Hepatocyte (in vitro differentiated cells): ENCODE results near the gene WDR62. TPM values are rescaled to one million over a fixed set of nuclear protein-coding genes. Genes with fewer than 3 reads are reported as not detected.

Source experiments
- DNase-seq: peaks from one replicate; pipeline ENCODE4 v3.0.0-alpha.2; 2016; ENCODE audit warnings: low spot score
- H2AFZ ChIP-seq: fragments of 200-600 bp; sonication (generic); 2 replicates; pipeline ENCODE4 v1.6.0; 2016; ENCODE audit warnings: antibody characterized with exemption, mild to moderate bottlenecking
- H3K27ac ChIP-seq: fragments of 200-600 bp; sonication (generic); 2 replicates; pipeline ENCODE4 v1.5.1; 2016; ENCODE audit warnings: mild to moderate bottlenecking
- H3K27me3 ChIP-seq: fragments of 200-600 bp; sonication (generic); 2 replicates; pipeline ENCODE4 v1.6.1; 2016
- H3K36me3 ChIP-seq: fragments of 200-600 bp; sonication (generic); replicated peaks from 2 replicates; pipeline ENCODE4 v1.5.1; 2016; ENCODE audit warnings: low read depth; ENCODE audit not compliant: insufficient read depth
- H3K4me1 ChIP-seq: fragments of 200-600 bp; sonication (generic); 2 replicates; pipeline ENCODE4 v1.5.1; 2016; ENCODE audit warnings: mild to moderate bottlenecking, moderate library complexity; ENCODE audit not compliant: insufficient read depth
- H3K4me2 ChIP-seq: fragments of 200-600 bp; sonication (generic); 2 replicates; pipeline ENCODE4 v1.6.0; 2016
- H3K4me3 ChIP-seq: fragments of 200-600 bp; sonication (generic); 2 replicates; pipeline ENCODE4 v1.5.1; 2016; ENCODE audit warnings: mild to moderate bottlenecking
- H3K79me2 ChIP-seq: fragments of 200-600 bp; sonication (generic); 2 replicates; pipeline ENCODE4 v1.6.0; 2017; ENCODE audit warnings: mild to moderate bottlenecking
- H3K9me2 ChIP-seq: fragments of 200-600 bp; sonication (generic); replicated peaks from 2 replicates; pipeline ENCODE4 v1.6.0; 2017; ENCODE audit warnings: mild to moderate bottlenecking; ENCODE audit not compliant: insufficient read depth
- H3K9me3 ChIP-seq: fragments of 200-600 bp; sonication (generic); 2 replicates; pipeline ENCODE4 v1.5.1; 2016; ENCODE audit warnings: low read depth, mild to moderate bottlenecking
- H4K20me1 ChIP-seq: fragments of 200-600 bp; sonication (generic); 2 replicates; pipeline ENCODE4 v1.6.0; 2016; ENCODE audit warnings: mild to moderate bottlenecking; ENCODE audit not compliant: insufficient read depth, poor library complexity, severe bottlenecking
- EZH2 ChIP-seq: fragments of 200-600 bp; sonication (generic); IDR thresholded peaks from 2 replicates; pipeline ENCODE4 v1.6.1; 2016; ENCODE audit warnings: antibody characterized with exemption, mild to moderate bottlenecking, borderline replicate concordance
- EZH2phosphoT487 ChIP-seq: fragments of 200-600 bp; sonication (generic); IDR thresholded peaks from one replicate; pipeline ENCODE4 v1.6.1; 2018; ENCODE audit warnings: antibody characterized with exemption, mild to moderate bottlenecking, low read depth, moderate library complexity; ENCODE audit not compliant: unreplicated experiment, severe bottlenecking
- WGBS: methylation state at CpG from one replicate; pipeline ENCODE4 v1.1.6; 2016; ENCODE audit warnings: low lambda C conversion rate; ENCODE audit errors: missing lambda C conversion rate; 5-methylcytosine and 5-hydroxymethylcytosine counted together
- polyA plus RNA-seq: library from polyadenylated mRNA; unstranded; fragments of >200 nt; fragmentation: Nextera tagmentation; extraction: Ambion mirVana; gene quantifications from 2 replicates; pipeline ENCODE4 v1.2.1, GENCODE V29; 2016
- total RNA-seq: library from RNA; depleted of rRNA; stranded (reverse); fragments of >200 nt; gene quantifications from 2 replicates; pipeline ENCODE4 v1.2.3, GENCODE V29; 2014
- TF ChIP-seq, protein P1 (sequence below): fragments of 200-600 bp; sonication (generic); IDR thresholded peaks from 2 replicates; pipeline ENCODE4 v1.5.1; 2016; ENCODE audit warnings: antibody characterized with exemption, mild to moderate bottlenecking; ENCODE audit not compliant: poor library complexity

The WDR62 gene
- total and polyA plus RNA-seq, 2 experiments from 2014 or later = 2.1 to 4.6 TPM

DNA sequence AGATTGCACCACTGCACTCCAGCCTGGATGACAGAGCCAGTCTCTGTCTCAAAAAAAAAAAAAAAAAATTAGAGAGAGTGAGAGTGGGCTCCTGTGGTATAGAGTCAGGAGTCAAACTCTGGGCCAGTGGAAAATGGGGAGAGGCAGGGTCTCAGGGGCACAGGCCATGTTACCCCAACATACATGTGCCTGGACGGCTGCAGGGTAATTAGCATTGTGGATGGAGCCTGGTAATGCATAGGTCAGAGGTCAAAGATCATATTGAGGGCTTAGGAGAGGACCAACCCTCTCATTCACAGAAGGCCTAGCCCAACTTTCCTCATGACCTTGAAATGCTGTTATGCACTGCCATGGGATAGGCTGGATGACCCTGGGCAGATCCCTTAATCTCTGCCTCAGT lies 29.2 kb upstream of the WDR62 start:
- Histone ChIP-seq H3K27me3 (no peaks in the 10 kb centered on the region), H3K4me1 (no peaks in the 10 kb centered on the region), H2AFZ (no peak overlapping the region), H3K4me2 (no peak overlapping the region), H3K27ac (no peak overlapping the region), H4K20me1 (no peaks in the 10 kb centered on the region), H3K36me3 (no peaks in the 10 kb centered on the region), H3K9me3 (no peaks in the 10 kb centered on the region), H3K4me3 (no peak overlapping the region), H3K79me2 (no peaks in the 10 kb centered on the region), H3K9me2 (no peaks in the 10 kb centered on the region)
- no peak for TF ChIP-seq EZH2
- TF ChIP-seq, protein P1, sequence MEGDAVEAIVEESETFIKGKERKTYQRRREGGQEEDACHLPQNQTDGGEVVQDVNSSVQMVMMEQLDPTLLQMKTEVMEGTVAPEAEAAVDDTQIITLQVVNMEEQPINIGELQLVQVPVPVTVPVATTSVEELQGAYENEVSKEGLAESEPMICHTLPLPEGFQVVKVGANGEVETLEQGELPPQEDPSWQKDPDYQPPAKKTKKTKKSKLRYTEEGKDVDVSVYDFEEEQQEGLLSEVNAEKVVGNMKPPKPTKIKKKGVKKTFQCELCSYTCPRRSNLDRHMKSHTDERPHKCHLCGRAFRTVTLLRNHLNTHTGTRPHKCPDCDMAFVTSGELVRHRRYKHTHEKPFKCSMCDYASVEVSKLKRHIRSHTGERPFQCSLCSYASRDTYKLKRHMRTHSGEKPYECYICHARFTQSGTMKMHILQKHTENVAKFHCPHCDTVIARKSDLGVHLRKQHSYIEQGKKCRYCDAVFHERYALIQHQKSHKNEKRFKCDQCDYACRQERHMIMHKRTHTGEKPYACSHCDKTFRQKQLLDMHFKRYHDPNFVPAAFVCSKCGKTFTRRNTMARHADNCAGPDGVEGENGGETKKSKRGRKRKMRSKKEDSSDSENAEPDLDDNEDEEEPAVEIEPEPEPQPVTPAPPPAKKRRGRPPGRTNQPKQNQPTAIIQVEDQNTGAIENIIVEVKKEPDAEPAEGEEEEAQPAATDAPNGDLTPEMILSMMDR = no peak
- no peak for TF ChIP-seq EZH2phosphoT487
- 56% methylated on average over 1 of the region's 1 CpG for WGBS
- DNase-seq = no peak

DNA sequence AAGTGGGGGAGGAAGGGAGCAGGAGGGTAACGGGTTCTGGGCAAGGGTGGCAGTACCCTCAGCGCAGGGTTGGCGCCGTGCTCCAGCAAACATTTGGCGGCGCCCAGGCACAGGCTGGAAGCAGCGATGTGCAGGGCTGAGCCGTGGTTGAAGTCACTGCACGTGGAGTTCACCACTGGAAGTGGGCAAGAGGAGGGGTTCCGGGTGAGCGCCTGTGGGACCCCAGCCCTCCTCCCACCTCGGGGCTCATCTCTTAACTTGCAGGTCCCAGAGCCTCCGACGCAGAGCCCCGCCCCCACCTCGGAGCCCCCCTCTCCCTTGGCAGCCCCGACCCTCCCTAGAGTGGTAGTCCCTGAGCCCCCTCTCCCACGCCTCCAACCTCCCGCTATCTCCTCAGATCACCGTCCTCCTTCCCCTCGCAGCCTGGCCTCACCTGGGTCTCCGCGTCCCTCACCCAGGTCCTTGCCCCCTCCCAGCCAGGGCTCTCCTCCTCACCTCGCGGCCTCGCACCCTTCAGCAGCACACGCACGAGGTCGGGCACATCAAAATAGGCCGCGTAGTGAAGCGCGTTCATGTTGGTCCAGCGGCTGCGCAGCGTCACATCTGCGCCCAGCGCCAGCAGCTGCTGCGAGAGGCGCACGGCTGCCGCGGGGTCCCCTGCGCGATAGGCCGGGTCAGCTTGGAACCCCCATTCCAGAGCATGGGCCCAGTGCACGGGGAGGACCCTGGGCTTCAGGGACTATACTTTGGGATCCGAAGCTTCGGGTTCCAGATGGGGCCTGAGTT lies 28.4 kb upstream of the WDR62 start:
- H3K27me3 ChIP-seq = no peaks in the 10 kb centered on the region
- no peaks in the 10 kb centered on the region for H4K20me1 ChIP-seq
- H3K4me3 ChIP-seq = no peak overlapping the region
- no peaks in the 10 kb centered on the region for H3K36me3 ChIP-seq
- no peaks in the 10 kb centered on the region for H3K79me2 ChIP-seq
- TF ChIP-seq, protein P1 = no peak
- TF ChIP-seq EZH2 = no peak
- TF ChIP-seq EZH2phosphoT487 = no peak
- no peak overlapping the region for H2AFZ ChIP-seq
- H3K9me2 ChIP-seq = no peaks in the 10 kb centered on the region
- WGBS = 97% methylated on average over 43 of the region's 49 CpGs
- no peaks in the 10 kb centered on the region for H3K4me1 ChIP-seq
- H3K27ac ChIP-seq = no peak overlapping the region
- no peak for DNase-seq
- no peak overlapping the region for H3K4me2 ChIP-seq
- no peaks in the 10 kb centered on the region for H3K9me3 ChIP-seq

DNA sequence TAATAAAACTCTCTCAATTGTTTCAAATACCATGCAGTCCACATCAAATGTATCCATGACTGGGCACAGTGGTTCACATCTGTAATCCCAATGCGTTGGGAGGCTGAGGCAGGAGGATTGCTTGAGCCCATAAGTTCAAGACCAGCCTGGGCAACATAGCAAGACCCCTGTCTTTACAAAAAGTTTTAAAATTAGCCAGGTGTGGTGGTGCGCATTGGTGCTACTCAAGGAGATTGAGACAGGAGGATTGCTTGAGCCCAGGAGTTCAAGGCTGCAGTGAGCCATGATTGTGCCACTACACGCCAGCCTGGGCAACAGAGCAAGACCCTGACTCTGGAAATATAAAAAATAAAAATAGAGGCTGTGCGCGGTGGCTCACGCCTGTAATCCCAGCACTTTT lies 27.0 kb upstream of the WDR62 start:
- Histone ChIP-seq H3K27me3 (no peaks in the 10 kb centered on the region), H2AFZ (no peak overlapping the region), H3K4me1 (peaks cover 3% of the 10 kb centered on the region), H3K79me2 (peaks cover 2% of the 10 kb centered on the region), H3K27ac (no peak overlapping the region), H3K9me3 (no peaks in the 10 kb centered on the region), H4K20me1 (no peaks in the 10 kb centered on the region), H3K36me3 (no peaks in the 10 kb centered on the region), H3K9me2 (no peaks in the 10 kb centered on the region), H3K4me3 (no peak overlapping the region), H3K4me2 (no peak overlapping the region)
- TF ChIP-seq, protein P1 = no peak
- no peak for TF ChIP-seq EZH2
- no peak for TF ChIP-seq EZH2phosphoT487
- 97% methylated on average over 6 of the region's 6 CpGs for WGBS
- no peak for DNase-seq
